ENCODE results near the gene GABARAPL1.

The GABARAPL1 gene

DNA sequence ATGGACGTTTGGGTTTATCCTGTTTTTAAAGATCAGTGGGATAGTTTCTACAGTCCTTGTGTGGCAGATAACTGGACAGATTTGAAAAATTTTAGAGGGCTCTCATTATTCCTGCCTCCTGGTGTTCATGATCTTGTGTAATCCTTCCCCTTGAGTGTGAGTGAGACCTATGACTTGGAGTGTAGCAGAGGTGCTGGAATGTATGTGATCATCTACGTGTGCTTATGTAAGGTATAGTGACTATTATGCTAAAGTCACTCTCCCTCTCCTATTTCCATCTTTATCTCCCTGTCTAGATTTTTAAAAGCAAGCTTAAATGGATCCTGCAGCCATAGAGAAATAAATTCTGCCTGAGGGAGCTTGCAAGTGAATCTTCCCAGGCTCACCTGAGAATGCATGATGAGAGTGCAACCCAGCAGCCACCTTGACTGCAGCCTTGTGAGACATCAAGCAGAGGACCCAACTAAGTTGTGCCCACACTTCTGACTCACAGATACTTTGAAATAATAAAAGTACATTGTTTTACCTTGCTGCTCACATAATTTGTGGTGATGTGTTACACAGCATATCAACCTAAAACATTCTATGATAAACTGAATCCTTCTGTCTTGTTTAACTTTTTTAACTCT, 37.6 kb upstream of the GABARAPL1 start:
- TF ChIP-seq CTCF (IDR thresholded peaks at IDR 0.05; ENCODE audit: insufficient read depth, missing control alignments) = no peak
- FAIRE-seq = no peak
- no peak for DNase-seq (ENCODE audit: insufficient read length, low spot score)

- no peak for FAIRE-seq
- TF ChIP-seq CTCF (IDR thresholded peaks at IDR 0.05; ENCODE audit: insufficient read depth, missing control alignments) = no peak
- no peak for DNase-seq (ENCODE audit: insufficient read length, low spot score)
These were observed 36.6 kb upstream of the GABARAPL1 start for GRCh38 chr12:10175846-10176636.

GRCh38 chr12:10178821-10179220, 33.9 kb upstream of the GABARAPL1 start, which contains the start of gene TMEM52B:
TMEM52B (plus strand) TSS chr12:10179032; CDS start chr12:10179575, 543 bp downstream.
- DNase-seq (ENCODE audit: insufficient read length, low spot score) (no peak), FAIRE-seq (no peak)
- TF ChIP-seq CTCF (IDR thresholded peaks at IDR 0.05; ENCODE audit: insufficient read depth, missing control alignments) = no peak

- DNase-seq (ENCODE audit: insufficient read length, low spot score) = no peak
- TF ChIP-seq CTCF (IDR thresholded peaks at IDR 0.05; ENCODE audit: insufficient read depth, missing control alignments) = no peak
- no peak for FAIRE-seq
These were observed 32.9 kb upstream of the GABARAPL1 start for GRCh38 chr12:10179776-10180181.

DNA sequence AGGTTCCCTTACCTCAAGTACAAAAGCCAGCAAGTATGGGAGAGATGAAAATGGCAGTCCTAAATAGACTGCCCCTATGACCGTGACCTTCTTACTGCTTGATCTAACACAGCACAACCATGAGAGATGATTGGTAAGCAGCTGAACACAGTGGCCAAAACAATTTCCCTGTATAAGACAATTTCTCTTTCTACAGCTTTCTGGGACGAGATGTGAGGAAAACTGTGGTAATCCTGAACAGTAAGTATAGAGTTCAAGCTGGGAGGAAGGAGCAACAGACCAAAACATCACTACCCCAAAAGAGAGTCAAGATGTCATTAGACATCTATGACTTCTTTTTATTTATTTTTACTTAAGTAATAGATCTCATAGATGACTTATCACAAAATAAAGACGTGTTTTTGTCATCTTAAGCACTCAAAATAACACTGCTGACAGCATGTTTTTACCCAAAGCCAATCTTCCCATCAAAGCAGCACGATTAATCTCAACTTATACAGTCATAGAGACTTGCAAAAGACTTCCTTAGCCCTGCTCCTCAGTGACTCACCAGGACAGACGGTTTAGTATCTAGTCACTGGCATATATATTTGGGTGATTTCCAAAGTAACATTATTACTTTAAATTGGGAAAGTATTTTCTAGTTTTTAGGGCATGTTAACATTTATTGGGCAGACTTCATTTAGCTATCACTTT, 30.2 kb upstream of the GABARAPL1 start:
- FAIRE-seq (no peak), DNase-seq (ENCODE audit: insufficient read length, low spot score) (no peak)
- no peak for TF ChIP-seq CTCF (IDR thresholded peaks at IDR 0.05; ENCODE audit: insufficient read depth, missing control alignments)

- no peak for DNase-seq (ENCODE audit: insufficient read length, low spot score)
- FAIRE-seq = no peak
- no peak for TF ChIP-seq CTCF (IDR thresholded peaks at IDR 0.05; ENCODE audit: insufficient read depth, missing control alignments)
These were observed 28.3 kb upstream of the GABARAPL1 start for GRCh38 chr12:10184261-10184843.

Measured in D721Med (cell line).